Measurements from ENCODE around the gene MED9.

The MED9 gene

GRCh38 chr17:17511293-17511741 lies 34.5 kb downstream of the MED9 start:
- DNase-seq (ENCODE audit: low read depth) = no peak
- H3K4me3 ChIP-seq (ENCODE audit: low read depth, low read length) = no peak overlapping the region

GRCh38 chr17:17511881-17512858 lies 35.4 kb downstream of the MED9 start:
- DNase-seq (ENCODE audit: low read depth) = peak; percentile 83

GRCh38 chr17:17512866-17513265 lies 36.1 kb downstream of the MED9 start:
- H3K4me3 ChIP-seq (ENCODE audit: low read depth, low read length) = no peak overlapping the region
- DNase-seq (ENCODE audit: low read depth) = no peak

More at GRCh38 chr17:17511881-17512858, 35.4 kb downstream of the MED9 start:
- H3K4me3 ChIP-seq (ENCODE audit: low read depth, low read length) = no peak overlapping the region

- no peak for DNase-seq (ENCODE audit: low read depth)
- no peak overlapping the region for H3K4me3 ChIP-seq (ENCODE audit: low read depth, low read length)
Observed at GRCh38 chr17:17513626-17514025, 36.8 kb downstream of the MED9 start.

GRCh38 chr17:17514361-17514992 lies 37.7 kb downstream of the MED9 start:
- H3K4me3 ChIP-seq (ENCODE audit: low read depth, low read length) = no peak overlapping the region

GRCh38 chr17:17514993-17515933 lies 38.5 kb downstream of the MED9 start:
- H3K4me3 ChIP-seq (ENCODE audit: low read depth, low read length) = no peak overlapping the region
- peak; percentile 92 for DNase-seq (ENCODE audit: low read depth)

More at GRCh38 chr17:17514361-17514992, 37.7 kb downstream of the MED9 start:
- no peak for DNase-seq (ENCODE audit: low read depth)

GRCh38 chr17:17515934-17516930 lies 39.4 kb downstream of the MED9 start:
- H3K4me3 ChIP-seq (ENCODE audit: low read depth, low read length) = no peak overlapping the region
- no peak for DNase-seq (ENCODE audit: low read depth)

GRCh38 chr17:17516941-17517720 lies 40.3 kb downstream of the MED9 start:
- DNase-seq (ENCODE audit: low read depth) = no peak
- H3K4me3 ChIP-seq (ENCODE audit: low read depth, low read length) = no peak overlapping the region

GRCh38 chr17:17518014-17518413 lies 41.2 kb downstream of the MED9 start:
- DNase-seq (ENCODE audit: low read depth) = no peak
- H3K4me3 ChIP-seq (ENCODE audit: low read depth, low read length) = no peak overlapping the region

- DNase-seq (ENCODE audit: low read depth) = no peak
- no peak overlapping the region for H3K4me3 ChIP-seq (ENCODE audit: low read depth, low read length)
Observed at GRCh38 chr17:17518951-17519350, 42.2 kb downstream of the MED9 start.

GRCh38 chr17:17519886-17520285 lies 43.1 kb downstream of the MED9 start:
- DNase-seq (ENCODE audit: low read depth) = no peak
- H3K4me3 ChIP-seq (ENCODE audit: low read depth, low read length) = no peak overlapping the region

GRCh38 chr17:17520599-17521232 lies 43.9 kb downstream of the MED9 start:
- H3K4me3 ChIP-seq (ENCODE audit: low read depth, low read length) = no peak overlapping the region
- no peak for DNase-seq (ENCODE audit: low read depth)

GRCh38 chr17:17523001-17523730 lies 46.4 kb downstream of the MED9 start:
- no peak for DNase-seq (ENCODE audit: low read depth)
- H3K4me3 ChIP-seq (ENCODE audit: low read depth, low read length) = no peak overlapping the region

- DNase-seq (ENCODE audit: low read depth) = no peak
- no peak overlapping the region for H3K4me3 ChIP-seq (ENCODE audit: low read depth, low read length)
Observed at GRCh38 chr17:17523731-17524490, 47.1 kb downstream of the MED9 start.

- no peak overlapping the region for H3K4me3 ChIP-seq (ENCODE audit: low read depth, low read length)
- DNase-seq (ENCODE audit: low read depth) = no peak
Observed at GRCh38 chr17:17525311-17525710, 48.5 kb downstream of the MED9 start.

- DNase-seq (ENCODE audit: low read depth) = no peak
- H3K4me3 ChIP-seq (ENCODE audit: low read depth, low read length) = no peak overlapping the region
Observed at GRCh38 chr17:17525956-17526355, 49.2 kb downstream of the MED9 start.

All from skeletal muscle cell (primary cell).